A673 (cell line): ENCODE results near the gene ZER1.
"Not testable (repeated sequence)": the region's sequence is repeated elsewhere in the genome, so short reads cannot be mapped to it uniquely, and the experiment has no call there.

ENCODE experiments used
- EZH2 ChIP-seq: fragments of 200-600 bp; sonication (generic); IDR thresholded peaks from 2 replicates; pipeline ENCODE4 v1.6.1; 2017; ENCODE audit warnings: borderline replicate concordance, low read depth, mild to moderate bottlenecking, mixed read lengths, antibody characterized with exemption, low read length; ENCODE audit not compliant: poor library complexity, severe bottlenecking
- TF ChIP-seq, protein P1 (sequence below): fragments of 300-800, 200-600 bp; sonication (generic); conservative IDR thresholded peaks from 2 replicates; pipeline ENCODE4 v1.5.1; 2017; ENCODE audit warnings: low read depth, mild to moderate bottlenecking, antibody characterized with exemption, low read length, moderate library complexity, mixed read lengths

- TF ChIP-seq, protein P1, sequence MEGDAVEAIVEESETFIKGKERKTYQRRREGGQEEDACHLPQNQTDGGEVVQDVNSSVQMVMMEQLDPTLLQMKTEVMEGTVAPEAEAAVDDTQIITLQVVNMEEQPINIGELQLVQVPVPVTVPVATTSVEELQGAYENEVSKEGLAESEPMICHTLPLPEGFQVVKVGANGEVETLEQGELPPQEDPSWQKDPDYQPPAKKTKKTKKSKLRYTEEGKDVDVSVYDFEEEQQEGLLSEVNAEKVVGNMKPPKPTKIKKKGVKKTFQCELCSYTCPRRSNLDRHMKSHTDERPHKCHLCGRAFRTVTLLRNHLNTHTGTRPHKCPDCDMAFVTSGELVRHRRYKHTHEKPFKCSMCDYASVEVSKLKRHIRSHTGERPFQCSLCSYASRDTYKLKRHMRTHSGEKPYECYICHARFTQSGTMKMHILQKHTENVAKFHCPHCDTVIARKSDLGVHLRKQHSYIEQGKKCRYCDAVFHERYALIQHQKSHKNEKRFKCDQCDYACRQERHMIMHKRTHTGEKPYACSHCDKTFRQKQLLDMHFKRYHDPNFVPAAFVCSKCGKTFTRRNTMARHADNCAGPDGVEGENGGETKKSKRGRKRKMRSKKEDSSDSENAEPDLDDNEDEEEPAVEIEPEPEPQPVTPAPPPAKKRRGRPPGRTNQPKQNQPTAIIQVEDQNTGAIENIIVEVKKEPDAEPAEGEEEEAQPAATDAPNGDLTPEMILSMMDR, result not testable (repeated sequence)
- TF ChIP-seq EZH2, result not testable (repeated sequence)
These were observed 78.0 kb downstream of the ZER1 start for GRCh38 chr9:128693738-128694137.
